Measurements from ENCODE around the gene SPINK2. TPM values are rescaled to one million over a fixed set of nuclear protein-coding genes. Genes with fewer than 3 reads are reported as not detected.
A peak's percentile ranks its signal among the peaks of the same experiment; 100 is the strongest.

The SPINK2 gene
- total and polyA plus RNA-seq, 11 donors = not detected

GRCh38 chr4:56804551-56804950, 16.9 kb downstream of the SPINK2 start:
- ATAC-seq (no peak), DNase-seq (no peak)
- Histone ChIP-seq H3K9me3 (no peaks in the 10 kb centered on the region), H3K27me3 (no peaks in the 10 kb centered on the region), H3K4me3 (no peak overlapping the region), H3K36me3 (no peaks in the 10 kb centered on the region), H3K27ac (no peak overlapping the region), H3K4me1 (peaks cover 0 to 3% (median 0%) of the 10 kb centered on the region in 12 donors)
- TF ChIP-seq CTCF (IDR thresholded peaks at IDR 0.05) (no peak), POLR2A (IDR thresholded peaks at IDR 0.05) (no peak)
- 42 to 65% (median 48%) methylated on average over 1 of the region's 1 CpG for WGBS, 4 donors
- intact Hi-C loops (cut with DNase I) = loop anchor here in 9 of 10 donors (5.0 to 10.0 kb wide), 6 partner anchors 137 to 390 kb away; no protein-coding TSS in a partner anchor

GRCh38 chr4:56803471-56803870, 18.0 kb downstream of the SPINK2 start:
- DNase-seq (no peak), ATAC-seq (no peak)
- peaks cover 0 to 6% (median 0%) of the 10 kb centered on the region in 12 donors for H3K4me1 ChIP-seq
- H3K36me3 ChIP-seq = no peaks in the 10 kb centered on the region
- no peak overlapping the region for H3K27ac ChIP-seq
- TF ChIP-seq POLR2A (IDR thresholded peaks at IDR 0.05) (no peak), CTCF (IDR thresholded peaks at IDR 0.05) (no peak)
- no peaks in the 10 kb centered on the region for H3K9me3 ChIP-seq
- H3K4me3 ChIP-seq = no peak overlapping the region
- intact Hi-C loops (cut with DNase I) = loop anchor here in 9 of 10 donors (5.0 to 10.0 kb wide), 6 partner anchors 136 to 389 kb away; no protein-coding TSS in a partner anchor
- WGBS, 4 donors = 40 to 49% (median 45%) methylated on average over 2 of the region's 2 CpGs
- no peaks in the 10 kb centered on the region for H3K27me3 ChIP-seq

GRCh38 chr4:56799824-56800756, 21.4 kb downstream of the SPINK2 start:
- DNase-seq (peak; percentile 80 to 89 (median 84)), ATAC-seq (peak; percentile 91 to 99 (median 98))
- WGBS, 4 donors = 8 to 9% (median 9%) methylated on average over 19 of the region's 19 CpGs
- TF ChIP-seq POLR2A (IDR thresholded peaks at IDR 0.05) (no peak), CTCF (IDR thresholded peaks at IDR 0.05) (peak; percentile 79 to 97 (median 89))
- H3K27ac ChIP-seq = peak overlapping the region in 11 of 12 donors; percentile 6 to 75 (median 60)
- no peaks in the 10 kb centered on the region for H3K27me3 ChIP-seq
- peaks cover 0 to 6% (median 0%) of the 10 kb centered on the region in 12 donors for H3K4me1 ChIP-seq
- H3K9me3 ChIP-seq = no peaks in the 10 kb centered on the region
- H3K4me3 ChIP-seq = peak overlapping the region; percentile 42 to 86 (median 63)
- H3K36me3 ChIP-seq = no peaks in the 10 kb centered on the region
- intact Hi-C loops (cut with DNase I) = loop anchor here (1.0 to 10.0 kb wide), 13 partner anchors 125 to 385 kb away; no protein-coding TSS in a partner anchor

- H3K4me1 ChIP-seq = peaks cover 0 to 6% (median 0%) of the 10 kb centered on the region in 12 donors
- ATAC-seq (peak in 1 of 4 donors; percentile 46), DNase-seq (no peak)
- WGBS, 4 donors = 66 to 82% (median 75%) methylated on average over 11 of the region's 11 CpGs
- H3K27me3 ChIP-seq = no peaks in the 10 kb centered on the region
- no peaks in the 10 kb centered on the region for H3K9me3 ChIP-seq
- TF ChIP-seq CTCF (IDR thresholded peaks at IDR 0.05) (no peak), POLR2A (IDR thresholded peaks at IDR 0.05) (no peak)
- peak overlapping the region in 8 of 12 donors; percentile 6 to 74 (median 60) for H3K27ac ChIP-seq
- peak overlapping the region in 11 of 12 donors; percentile 46 to 86 (median 64) for H3K4me3 ChIP-seq
- H3K36me3 ChIP-seq = no peaks in the 10 kb centered on the region
- intact Hi-C loops (cut with DNase I) = loop anchor here in 3 of 10 donors (10.0 kb wide), 3 partner anchors 124 to 374 kb away; no protein-coding TSS in a partner anchor
These were observed 22.2 kb downstream of the SPINK2 start for GRCh38 chr4:56799161-56799759.

Data from heart left ventricle (tissue), 16 donors.